HG02571 (cell line): ENCODE results near the gene OLR1.
"Not testable (repeated sequence)": the region's sequence is repeated elsewhere in the genome, so short reads cannot be mapped to it uniquely, and the experiment has no call there.

Experiments
- ATAC-seq: cut with Tn5 transposase; IDR thresholded peaks from one replicate; pipeline ENCODE4 v1.9.1; 2021; ENCODE audit warnings: mild to moderate bottlenecking, moderate library complexity; ENCODE audit not compliant: unreplicated experiment

Gene OLR1

GRCh38 chr12:10171973-10172728, at the start of gene OLR1:
Gene OLR1 (minus strand): TSS chr12:10172132. CDS start chr12:10172077, 55 bp downstream.
- no peak for ATAC-seq

- ATAC-seq, result no peak
Measured at GRCh38 chr12:10220398-10221077, 48.6 kb upstream of the OLR1 start.

- ATAC-seq, result no peak
Measured at GRCh38 chr12:10218021-10218420, 46.1 kb upstream of the OLR1 start.

- ATAC-seq, result not testable (repeated sequence)
Measured at GRCh38 chr12:10215946-10216345, 44.0 kb upstream of the OLR1 start.

GRCh38 chr12:10215436-10215835, 43.5 kb upstream of the OLR1 start:
- no peak for ATAC-seq

GRCh38 chr12:10214895-10215267, 42.9 kb upstream of the OLR1 start:
- no peak for ATAC-seq

GRCh38 chr12:10214136-10214894, 42.4 kb upstream of the OLR1 start:
- no peak for ATAC-seq

GRCh38 chr12:10213168-10214135, 41.5 kb upstream of the OLR1 start:
- ATAC-seq, result peak; percentile 57

- peak; percentile 66 for ATAC-seq
Measured at GRCh38 chr12:10212739-10213131, 40.8 kb upstream of the OLR1 start, which contains the start of gene GABARAPL1. Gene GABARAPL1 (plus strand): TSS chr12:10212877. CDS start chr12:10213130, 253 bp downstream.

GRCh38 chr12:10211940-10212738, 40.2 kb upstream of the OLR1 start:
- peak; percentile 76 for ATAC-seq

- no peak for ATAC-seq
Measured at GRCh38 chr12:10211101-10211939, 39.4 kb upstream of the OLR1 start.

- ATAC-seq, result no peak
Measured at GRCh38 chr12:10210225-10210624, 38.3 kb upstream of the OLR1 start.

GRCh38 chr12:10207136-10207535, 35.2 kb upstream of the OLR1 start:
- no peak for ATAC-seq

GRCh38 chr12:10205220-10205807, 33.4 kb upstream of the OLR1 start:
- no peak for ATAC-seq

- not testable (repeated sequence) for ATAC-seq
Measured at GRCh38 chr12:10204495-10204894, 32.6 kb upstream of the OLR1 start.

GRCh38 chr12:10197879-10198278, 25.9 kb upstream of the OLR1 start:
- ATAC-seq, result no peak

GRCh38 chr12:10196210-10196609, 24.3 kb upstream of the OLR1 start:
- ATAC-seq, result no peak

- ATAC-seq, result no peak
Measured at GRCh38 chr12:10194160-10194670, 22.3 kb upstream of the OLR1 start.
